CD14-positive monocyte (primary cell): Measurements from ENCODE around the gene ZNF829. TPM values are rescaled to one million over a fixed set of nuclear protein-coding genes. Genes with fewer than 3 reads are reported as not detected.

ENCODE experiments used
- DNase-seq, 3 donors: peaks; one replicate each; pipeline ENCODE4 v3.0.0-alpha.2; 2011 to 2022
- H2AFZ ChIP-seq: 2 replicates; pipeline ENCODE4 v1.6.0; 2012; ENCODE audit warnings: mild to moderate bottlenecking, low read depth, low read length, inconsistent platforms; ENCODE audit not compliant: insufficient read depth, poor library complexity, severe bottlenecking
- H3K27ac ChIP-seq, 2 donors: 1 replicate in 1 of 2; 2 replicates in 1 of 2; pipeline ENCODE4 v1.5.1; 2012 to 2013; ENCODE audit warnings: low read length in 2 of 2, control low read depth in 1 of 2, inconsistent platforms in 1 of 2, low read depth in 1 of 2, mild to moderate bottlenecking in 1 of 2
- H3K27me3 ChIP-seq, 2 donors: one replicate each; pipeline versions ENCODE4 v1.6.0 to v1.6.1; 2011 to 2013; ENCODE audit warnings: low read length in 2 of 2; ENCODE audit not compliant: control insufficient read depth in 2 of 2, insufficient read depth in 2 of 2
- H3K36me3 ChIP-seq, 2 donors: replicated peaks in 1 of 2; 1 replicate in 1 of 2; 2 replicates in 1 of 2; pipeline versions ENCODE4 v1.5.1 to v1.6.1; 2012 to 2013; ENCODE audit warnings: low read length in 2 of 2, control low read depth in 1 of 2, inconsistent platforms in 1 of 2, mild to moderate bottlenecking in 1 of 2; ENCODE audit not compliant: insufficient read depth in 2 of 2, control insufficient read depth in 1 of 2
- H3K4me1 ChIP-seq, 2 donors: 1 replicate in 1 of 2; 2 replicates in 1 of 2; pipeline versions ENCODE4 v1.5.1 to v1.6.1; 2012 to 2013; ENCODE audit warnings: low read length in 2 of 2, control low read depth in 1 of 2, inconsistent platforms in 1 of 2, mild to moderate bottlenecking in 1 of 2, moderate library complexity in 1 of 2; ENCODE audit not compliant: insufficient read depth in 2 of 2, control insufficient read depth in 1 of 2
- H3K4me2 ChIP-seq: replicated peaks from 2 replicates; pipeline ENCODE3; 2012; ENCODE audit warnings: low read length, moderate library complexity, mild to moderate bottlenecking; ENCODE audit not compliant: poor library complexity, severe bottlenecking; ENCODE audit errors: extremely low read depth
- H3K4me3 ChIP-seq, 3 experiments: fragments of 200-600 bp in 1 of 3; sonication (generic) in 1 of 3; replicated peaks in 1 of 3; 1 replicate in 2 of 3; 2 replicates in 1 of 3; pipeline ENCODE4 v1.5.1; 2011 to 2013; ENCODE audit warnings: low read length in 3 of 3, mild to moderate bottlenecking in 3 of 3, control low read depth in 2 of 3, low read depth in 2 of 3, inconsistent platforms in 1 of 3, moderate library complexity in 1 of 3
- H3K79me2 ChIP-seq: 2 replicates; pipeline ENCODE4 v1.6.0; 2012; ENCODE audit warnings: mild to moderate bottlenecking, control low read depth, inconsistent platforms, low read length, moderate library complexity; ENCODE audit not compliant: insufficient read depth
- H3K9ac ChIP-seq: 2 replicates; pipeline ENCODE4 v1.6.0; 2017; ENCODE audit warnings: low read length, mild to moderate bottlenecking; ENCODE audit not compliant: insufficient read depth, poor library complexity, severe bottlenecking
- H3K9me3 ChIP-seq, 2 donors: replicated peaks in 1 of 2; 1 replicate in 1 of 2; 2 replicates in 1 of 2; pipeline versions ENCODE4 v1.5.1 to v1.6.1; 2012 to 2013; ENCODE audit warnings: low read length in 2 of 2, control low read depth in 1 of 2; ENCODE audit not compliant: control insufficient read depth in 1 of 2, insufficient read depth in 1 of 2
- H4K20me1 ChIP-seq: 2 replicates; pipeline ENCODE4 v1.6.0; 2012; ENCODE audit warnings: mild to moderate bottlenecking, low read length, control low read depth, moderate library complexity; ENCODE audit not compliant: insufficient read depth
- H3K27ac Mint-ChIP-seq, 7 donors: one replicate each; pipeline ENCODE4 v1.8.0; 2020; ENCODE audit warnings: mild to moderate bottlenecking in 7 of 7, mixed read lengths in 7 of 7, moderate library complexity in 6 of 7, inconsistent platforms in 2 of 7
- H3K27me3 Mint-ChIP-seq, 3 donors: one replicate each; pipeline ENCODE4 v1.8.0; 2021 to 2022; ENCODE audit warnings: low read depth in 3 of 3, mild to moderate bottlenecking in 3 of 3, mixed read lengths in 3 of 3, moderate library complexity in 3 of 3, inconsistent platforms in 1 of 3
- H3K36me3 Mint-ChIP-seq, 2 donors: one replicate each; pipeline ENCODE4 v1.8.0; 2020; ENCODE audit warnings: mixed read lengths in 2 of 2, inconsistent platforms in 1 of 2, mild to moderate bottlenecking in 1 of 2
- H3K4me1 Mint-ChIP-seq: one replicate; pipeline ENCODE4 v1.8.0; 2020; ENCODE audit warnings: mild to moderate bottlenecking, mixed read lengths
- H3K4me3 Mint-ChIP-seq, 2 donors: one replicate each; pipeline ENCODE4 v1.8.0; 2020; ENCODE audit warnings: mild to moderate bottlenecking in 2 of 2, mixed read lengths in 2 of 2, moderate library complexity in 1 of 2
- H3K9me3 Mint-ChIP-seq, 7 donors: one replicate each; pipeline ENCODE4 v1.8.0; 2020 to 2022; ENCODE audit warnings: mixed read lengths in 7 of 7, mild to moderate bottlenecking in 6 of 7, moderate library complexity in 6 of 7, inconsistent platforms in 2 of 7
- CTCF ChIP-seq: fragments of 200-600 bp; IDR thresholded peaks from one replicate; pipeline ENCODE4 v1.8.0; 2022; ENCODE audit warnings: antibody characterized with exemption, mild to moderate bottlenecking
- WGBS: methylation state at CpG from one replicate; pipeline ENCODE4 v1.1.5; 2013; ENCODE audit warnings: missing lambda C conversion rate; ENCODE audit not compliant: insufficient coverage; 5-methylcytosine and 5-hydroxymethylcytosine counted together
- intact Hi-C, 2 donors: fragments of 100-400 bp; cut with micrococcal nuclease; formaldehyde crosslinking; loops; one replicate each; pipeline versions ENCODE4 v1.15.0 to v1.15.1; 2023
- polyA minus RNA-seq: library from RNA; depleted of rRNA, polyadenylated mRNA; stranded (reverse); fragments of >200 nt; gene quantifications from 2 replicates; pipeline ENCODE4 v1.2.3, GENCODE V29; 2012
- polyA plus RNA-seq, 3 donors: library from polyadenylated mRNA; depleted of rRNA in 1 of 3; unstranded in 2 of 3; stranded (reverse) in 1 of 3; fragments of 300-500 nt in 2 of 3; fragments of >200 nt in 1 of 3; fragmentation: Illumina TruSeq in 2 of 3; gene quantifications; 1 replicate in 2 of 3; 2 replicates in 1 of 3; pipeline ENCODE4 v1.2.3, GENCODE V29; 2012 to 2021
- total RNA-seq, 12 experiments: library from RNA in 1 of 12; stranded (reverse) in 1 of 12; fragments of 120-200 nt in 1 of 12; gene quantifications; one replicate each; pipeline ENCODE4 v1.2.4 and lab custom pipeline; 2013 to 2026; ENCODE audit warnings: mixed read lengths in 6 of 12, inconsistent platforms in 1 of 12

Gene ZNF829
- total RNA-seq (2013) = 0.96 TPM
- under 1 TPM; 0.05 to 0.14 (median 0.08) TPM for polyA plus RNA-seq
- 0.16 and 0.28 TPM in 2 replicates for polyA minus RNA-seq
- 0.34 to 3.3 (median 0.91) reads per million in 11 experiments for total RNA-seq (lab: John Stamatoyannopoulos, UW)

- intact Hi-C loops = loop anchor here (2.0 to 10.0 kb wide), 4 partner anchors 61 to 299 kb away; partner anchors contain the start of genes ZNF345 (in 1 of the 2), ZNF383 (in 1 of the 2), ZNF567 (in 1 of the 2) and ZNF585B (in 1 of the 2)
- no peaks in the 10 kb centered on the region for H4K20me1 ChIP-seq
- Mint-ChIP-seq H3K27ac (peak within 1 kb of the TSS; percentile 79 to 96 (median 90)), H3K27me3 (peaks cover 0 to 4% (median 2%) of the 10 kb centered on the region in 3 donors), H3K9me3 (peaks cover 24 to 76% (median 56%) of the 10 kb centered on the region in 7 donors), H3K4me3 (peak within 1 kb of the TSS; percentile 96), H3K36me3 (peaks cover 16 to 19% of the 10 kb centered on the region in 2 donors), H3K4me1 (peaks cover 18% of the 10 kb centered on the region)
- peak; percentile 66 for TF ChIP-seq CTCF
- DNase-seq = peak; percentile 62 to 72 (median 69)
- H3K9ac ChIP-seq = peak within 1 kb of the TSS; percentile 71
- peak within 1 kb of the TSS; percentile 57 to 99 (median 78) for H3K4me3 ChIP-seq
- peak within 1 kb of the TSS; percentile 87 for H3K4me2 ChIP-seq
- no peaks in the 10 kb centered on the region for H3K79me2 ChIP-seq
- under 1% methylated on average over 53 of the region's 57 CpGs for WGBS
- H3K27me3 ChIP-seq = no peaks in the 10 kb centered on the region
- peaks cover 2 to 20% of the 10 kb centered on the region in 2 donors for H3K36me3 ChIP-seq
- H2AFZ ChIP-seq = peak within 1 kb of the TSS; percentile 97
- peak within 1 kb of the TSS; percentile 53 to 84 for H3K27ac ChIP-seq
- peaks cover 6 to 17% of the 10 kb centered on the region in 2 donors for H3K4me1 ChIP-seq
- H3K9me3 ChIP-seq = peaks cover 32 to 60% of the 10 kb centered on the region in 2 donors
These were observed at the start of gene ZNF829, which contains the start of gene ZNF568 for GRCh38 chr19:36915992-36916830. Gene ZNF829 (minus strand): TSS chr19:36916291. CDS start chr19:36915167, 1,124 bp downstream. Gene ZNF568 (plus strand): TSS chr19:36916332. CDS start chr19:36922771, 6,439 bp downstream.

DNA sequence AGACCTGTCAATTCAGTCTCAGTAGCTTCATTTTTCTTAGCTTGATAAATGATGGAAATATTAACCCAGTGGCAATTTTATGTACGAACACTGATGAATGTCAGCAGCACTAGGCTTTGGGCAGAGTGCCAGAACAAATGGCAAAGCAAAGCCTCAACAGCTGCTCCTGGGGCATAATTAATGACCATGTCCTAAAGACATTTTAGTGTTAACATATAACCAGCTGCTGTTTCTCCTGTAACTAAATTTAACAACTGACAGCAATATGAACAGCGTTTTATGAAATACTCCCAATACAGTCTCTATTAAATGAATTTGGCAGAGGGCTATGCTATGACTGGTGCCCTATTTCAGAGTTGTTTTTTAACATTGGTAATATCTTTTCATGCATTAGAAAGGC is 47.2 kb upstream of the ZNF829 start:
- H3K27me3 Mint-ChIP-seq = no peaks in the 10 kb centered on the region

More for the DNA sequence above, 47.2 kb upstream of the ZNF829 start:
- DNase-seq = no peak
- no peak for TF ChIP-seq CTCF
- intact Hi-C loops = no loop called here
- Mint-ChIP-seq H3K36me3 (no peaks in the 10 kb centered on the region), H3K9me3 (peaks cover 25 to 84% (median 72%) of the 10 kb centered on the region in 7 donors), H3K4me1 (no peaks in the 10 kb centered on the region), H3K27ac (no peak overlapping the region), H3K4me3 (no peak overlapping the region)
- Histone ChIP-seq H3K9me3 (peaks cover 58 to 80% of the 10 kb centered on the region in 2 donors), H3K27me3 (no peaks in the 10 kb centered on the region), H3K4me1 (no peaks in the 10 kb centered on the region), H3K4me3 (no peak overlapping the region), H2AFZ (no peak overlapping the region), H3K27ac (no peak overlapping the region), H3K9ac (no peak overlapping the region), H3K79me2 (no peaks in the 10 kb centered on the region), H4K20me1 (no peaks in the 10 kb centered on the region), H3K36me3 (no peaks in the 10 kb centered on the region), H3K4me2 (no peak overlapping the region)
- no CpG with 5 or more reads among the region's 2 CpGs for WGBS
